Measurements from ENCODE around the gene TSPAN9. TPM values are rescaled to one million over a fixed set of nuclear protein-coding genes. Genes with fewer than 3 reads are reported as not detected.

The TSPAN9 gene
- total and polyA plus RNA-seq, 9 of the 15 experiments (the other 6 are each of a cell fraction or from before 2014, with no cell fraction given), result 0.23 to 2.1 (median 0.60) TPM; not detected in 2

DNA sequence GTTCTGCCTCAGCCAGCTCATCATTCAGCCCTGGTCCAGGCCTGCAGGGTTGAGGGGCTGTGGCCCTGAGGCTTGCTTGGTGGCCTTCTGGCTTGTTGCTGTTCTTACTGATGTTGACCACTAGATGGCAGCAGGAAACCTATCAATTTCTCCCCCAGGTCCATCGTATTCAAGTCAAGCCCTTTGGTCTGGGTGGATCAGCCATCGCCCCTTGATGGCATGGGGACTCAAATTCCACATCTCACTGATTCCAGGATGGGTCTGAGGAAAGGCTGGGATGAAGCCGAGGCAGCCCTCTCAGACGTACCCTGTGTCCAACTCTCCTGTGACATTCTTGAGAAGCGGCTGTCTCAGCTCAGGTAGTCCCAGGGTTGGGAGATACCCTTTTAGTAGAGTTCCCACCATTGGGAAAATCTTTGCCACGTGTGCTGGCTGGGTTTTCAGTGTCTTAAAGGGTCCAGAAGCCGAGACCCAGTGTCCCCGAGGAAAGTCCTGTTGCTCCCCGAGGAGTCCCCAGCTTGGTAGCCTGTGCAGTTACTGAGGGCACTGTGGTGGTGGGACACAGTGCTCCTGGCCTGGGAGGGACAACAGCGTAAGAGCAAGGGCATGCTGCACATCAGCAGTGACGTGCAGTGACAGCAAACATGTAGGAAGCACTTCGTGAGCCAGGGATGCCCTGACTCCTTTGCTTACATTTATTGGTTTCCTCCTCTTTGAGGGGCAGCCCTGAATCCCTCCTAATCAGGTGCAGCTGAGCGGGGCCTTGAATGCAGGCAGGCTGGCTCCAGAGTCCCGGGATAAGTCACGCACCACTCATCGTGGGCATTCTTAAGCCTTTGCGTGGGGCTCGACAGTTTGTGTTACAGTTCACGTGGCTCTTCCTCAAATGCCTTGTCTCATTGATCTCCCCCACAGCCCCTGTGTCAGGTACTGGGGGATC lies 58.6 kb downstream of the TSPAN9 start (continued):
- TF ChIP-seq, protein P1, sequence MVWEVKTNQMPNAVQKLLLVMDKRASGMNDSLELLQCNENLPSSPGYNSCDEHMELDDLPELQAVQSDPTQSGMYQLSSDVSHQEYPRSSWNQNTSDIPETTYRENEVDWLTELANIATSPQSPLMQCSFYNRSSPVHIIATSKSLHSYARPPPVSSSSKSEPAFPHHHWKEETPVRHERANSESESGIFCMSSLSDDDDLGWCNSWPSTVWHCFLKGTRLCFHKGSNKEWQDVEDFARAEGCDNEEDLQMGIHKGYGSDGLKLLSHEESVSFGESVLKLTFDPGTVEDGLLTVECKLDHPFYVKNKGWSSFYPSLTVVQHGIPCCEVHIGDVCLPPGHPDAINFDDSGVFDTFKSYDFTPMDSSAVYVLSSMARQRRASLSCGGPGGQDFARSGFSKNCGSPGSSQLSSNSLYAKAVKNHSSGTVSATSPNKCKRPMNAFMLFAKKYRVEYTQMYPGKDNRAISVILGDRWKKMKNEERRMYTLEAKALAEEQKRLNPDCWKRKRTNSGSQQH (CRISPR knock-in tag; IDR thresholded peaks at IDR 0.05), result no peak
- TF ChIP-seq, protein P2, sequence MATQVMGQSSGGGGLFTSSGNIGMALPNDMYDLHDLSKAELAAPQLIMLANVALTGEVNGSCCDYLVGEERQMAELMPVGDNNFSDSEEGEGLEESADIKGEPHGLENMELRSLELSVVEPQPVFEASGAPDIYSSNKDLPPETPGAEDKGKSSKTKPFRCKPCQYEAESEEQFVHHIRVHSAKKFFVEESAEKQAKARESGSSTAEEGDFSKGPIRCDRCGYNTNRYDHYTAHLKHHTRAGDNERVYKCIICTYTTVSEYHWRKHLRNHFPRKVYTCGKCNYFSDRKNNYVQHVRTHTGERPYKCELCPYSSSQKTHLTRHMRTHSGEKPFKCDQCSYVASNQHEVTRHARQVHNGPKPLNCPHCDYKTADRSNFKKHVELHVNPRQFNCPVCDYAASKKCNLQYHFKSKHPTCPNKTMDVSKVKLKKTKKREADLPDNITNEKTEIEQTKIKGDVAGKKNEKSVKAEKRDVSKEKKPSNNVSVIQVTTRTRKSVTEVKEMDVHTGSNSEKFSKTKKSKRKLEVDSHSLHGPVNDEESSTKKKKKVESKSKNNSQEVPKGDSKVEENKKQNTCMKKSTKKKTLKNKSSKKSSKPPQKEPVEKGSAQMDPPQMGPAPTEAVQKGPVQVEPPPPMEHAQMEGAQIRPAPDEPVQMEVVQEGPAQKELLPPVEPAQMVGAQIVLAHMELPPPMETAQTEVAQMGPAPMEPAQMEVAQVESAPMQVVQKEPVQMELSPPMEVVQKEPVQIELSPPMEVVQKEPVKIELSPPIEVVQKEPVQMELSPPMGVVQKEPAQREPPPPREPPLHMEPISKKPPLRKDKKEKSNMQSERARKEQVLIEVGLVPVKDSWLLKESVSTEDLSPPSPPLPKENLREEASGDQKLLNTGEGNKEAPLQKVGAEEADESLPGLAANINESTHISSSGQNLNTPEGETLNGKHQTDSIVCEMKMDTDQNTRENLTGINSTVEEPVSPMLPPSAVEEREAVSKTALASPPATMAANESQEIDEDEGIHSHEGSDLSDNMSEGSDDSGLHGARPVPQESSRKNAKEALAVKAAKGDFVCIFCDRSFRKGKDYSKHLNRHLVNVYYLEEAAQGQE (IDR thresholded peaks at IDR 0.05; ENCODE audit: borderline replicate concordance), result peak; percentile 52
- TF ChIP-seq, protein P2 (CRISPR knock-in tag; IDR thresholded peaks at IDR 0.05; ENCODE audit: low read depth), result no peak
- no peak for TF ChIP-seq KLF10 (CRISPR knock-in tag; IDR thresholded peaks at IDR 0.05)
- TF ChIP-seq, protein P3, sequence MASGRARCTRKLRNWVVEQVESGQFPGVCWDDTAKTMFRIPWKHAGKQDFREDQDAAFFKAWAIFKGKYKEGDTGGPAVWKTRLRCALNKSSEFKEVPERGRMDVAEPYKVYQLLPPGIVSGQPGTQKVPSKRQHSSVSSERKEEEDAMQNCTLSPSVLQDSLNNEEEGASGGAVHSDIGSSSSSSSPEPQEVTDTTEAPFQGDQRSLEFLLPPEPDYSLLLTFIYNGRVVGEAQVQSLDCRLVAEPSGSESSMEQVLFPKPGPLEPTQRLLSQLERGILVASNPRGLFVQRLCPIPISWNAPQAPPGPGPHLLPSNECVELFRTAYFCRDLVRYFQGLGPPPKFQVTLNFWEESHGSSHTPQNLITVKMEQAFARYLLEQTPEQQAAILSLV (tag; IDR thresholded peaks at IDR 0.05), result no peak
- TF ChIP-seq ZNF583 (CRISPR knock-in tag; IDR thresholded peaks at IDR 0.05), result no peak
- TF ChIP-seq SRSF9 (IDR thresholded peaks at IDR 0.05; ENCODE audit: borderline replicate concordance, low read depth, low read length), result no peak
- peak; percentile 57 to 71; a peak in 3 of 4 replicates for TF ChIP-seq FOXK2 (conservative IDR thresholded peaks at IDR 0.05 in 1 of 2, IDR thresholded peaks at IDR 0.05 in 1 of 2; ENCODE audit: low read depth in 2 of 2)
- TF ChIP-seq, protein P4, sequence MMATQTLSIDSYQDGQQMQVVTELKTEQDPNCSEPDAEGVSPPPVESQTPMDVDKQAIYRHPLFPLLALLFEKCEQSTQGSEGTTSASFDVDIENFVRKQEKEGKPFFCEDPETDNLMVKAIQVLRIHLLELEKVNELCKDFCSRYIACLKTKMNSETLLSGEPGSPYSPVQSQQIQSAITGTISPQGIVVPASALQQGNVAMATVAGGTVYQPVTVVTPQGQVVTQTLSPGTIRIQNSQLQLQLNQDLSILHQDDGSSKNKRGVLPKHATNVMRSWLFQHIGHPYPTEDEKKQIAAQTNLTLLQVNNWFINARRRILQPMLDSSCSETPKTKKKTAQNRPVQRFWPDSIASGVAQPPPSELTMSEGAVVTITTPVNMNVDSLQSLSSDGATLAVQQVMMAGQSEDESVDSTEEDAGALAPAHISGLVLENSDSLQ (IDR thresholded peaks at IDR 0.05), result no peak
- no peak for TF ChIP-seq SIRT6 (IDR thresholded peaks at IDR 0.05; ENCODE audit: low read depth, low read length)
- TF ChIP-seq, protein P5, sequence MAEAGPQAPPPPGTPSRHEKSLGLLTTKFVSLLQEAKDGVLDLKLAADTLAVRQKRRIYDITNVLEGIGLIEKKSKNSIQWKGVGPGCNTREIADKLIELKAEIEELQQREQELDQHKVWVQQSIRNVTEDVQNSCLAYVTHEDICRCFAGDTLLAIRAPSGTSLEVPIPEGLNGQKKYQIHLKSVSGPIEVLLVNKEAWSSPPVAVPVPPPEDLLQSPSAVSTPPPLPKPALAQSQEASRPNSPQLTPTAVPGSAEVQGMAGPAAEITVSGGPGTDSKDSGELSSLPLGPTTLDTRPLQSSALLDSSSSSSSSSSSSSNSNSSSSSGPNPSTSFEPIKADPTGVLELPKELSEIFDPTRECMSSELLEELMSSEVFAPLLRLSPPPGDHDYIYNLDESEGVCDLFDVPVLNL (CRISPR knock-in tag; IDR thresholded peaks at IDR 0.05; ENCODE audit: low read depth), result no peak
- TF ChIP-seq NFE2L1 (tag; IDR thresholded peaks at IDR 0.05; ENCODE audit: borderline replicate concordance, low read depth), result no peak
- TF ChIP-seq FIP1L1 (IDR thresholded peaks at IDR 0.05; ENCODE audit: low read depth, low read length, poor library complexity, severe bottlenecking), result no peak
- TF ChIP-seq PHB2 (IDR thresholded peaks at IDR 0.05; ENCODE audit: low read depth), result no peak

All from K562 (cell line).